WTC11 (cell line): ENCODE results near the gene PCGF2. TPM values are rescaled to one million over a fixed set of nuclear protein-coding genes. Genes with fewer than 3 reads are reported as not detected.

Source experiments
- ATAC-seq: fragments of 200-7000 bp; cut with Tn5 transposase; 2 replicates; pipeline ENCODE4 v1.10.0; 2021; ENCODE audit warnings: mild to moderate bottlenecking, moderate library complexity
- CTCF ChIA-PET: fragments of 300-600 bp; sonication (Branson Sonifier 250); formaldehyde crosslinking; loops from one replicate; lab custom pipeline; 2021; ENCODE audit warnings: antibody characterized with exemption; lab: Charles Lee
- POLR2A ChIA-PET: fragments of 350-600 bp; sonication (Branson Sonifier 250); formaldehyde crosslinking; loops from one replicate; lab custom pipeline; 2021; ENCODE audit warnings: antibody characterized with exemption; lab: Charles Lee
- DNase-seq: peaks from one replicate; pipeline ENCODE4 v3.0.0; 2021; ENCODE audit warnings: low spot score
- H3K27ac Mint-ChIP-seq: 2 replicates; pipeline ENCODE4 v1.8.0; 2021; ENCODE audit warnings: mixed read lengths
- H3K27me3 Mint-ChIP-seq: 2 replicates; pipeline ENCODE4 v1.8.0; 2021; ENCODE audit warnings: low read depth, mild to moderate bottlenecking, moderate library complexity, mixed read lengths
- H3K36me3 Mint-ChIP-seq: 2 replicates; pipeline ENCODE4 v1.8.0; 2021; ENCODE audit warnings: mixed read lengths
- H3K4me1 Mint-ChIP-seq: 2 replicates; pipeline ENCODE4 v1.8.0; 2022; ENCODE audit warnings: mixed read lengths
- H3K4me3 Mint-ChIP-seq: 2 replicates; pipeline ENCODE4 v1.8.0; 2021; ENCODE audit warnings: mild to moderate bottlenecking, moderate library complexity, mixed read lengths
- H3K9me3 Mint-ChIP-seq: 2 replicates; pipeline ENCODE4 v1.8.0; 2021; ENCODE audit warnings: mixed read lengths
- E2F1 ChIP-seq: sonication (generic); formaldehyde crosslinking; IDR thresholded peaks from 2 replicates; pipeline ENCODE4 v1.8.0; 2022; ENCODE audit warnings: mild to moderate bottlenecking, missing genetic modification reagents
- E2F4 ChIP-seq: sonication (generic); formaldehyde crosslinking; IDR thresholded peaks from 2 replicates; pipeline ENCODE4 v1.8.1; 2022; ENCODE audit warnings: low read depth, mild to moderate bottlenecking, moderate library complexity, missing genetic modification reagents, borderline replicate concordance
- FOXP4 ChIP-seq: sonication (generic); formaldehyde crosslinking; IDR thresholded peaks from 2 replicates; pipeline ENCODE4 v1.8.0; 2022; ENCODE audit warnings: mild to moderate bottlenecking, missing genetic modification reagents
- JAZF1 ChIP-seq: fragments of 250-450 bp; sonication (Bioruptor Pico); IDR thresholded peaks from 2 replicates; pipeline ENCODE4 v1.9.0; 2021; ENCODE audit warnings: moderate library complexity, mild to moderate bottlenecking, inconsistent platforms
- MLX ChIP-seq: sonication (generic); formaldehyde crosslinking; IDR thresholded peaks from 2 replicates; pipeline ENCODE4 v1.8.1; 2023; ENCODE audit warnings: mild to moderate bottlenecking, missing genetic modification reagents, moderate library complexity
- MYBL2 ChIP-seq: sonication (generic); formaldehyde crosslinking; IDR thresholded peaks from 2 replicates; pipeline ENCODE4 v1.8.1; 2023; ENCODE audit warnings: mild to moderate bottlenecking, moderate library complexity, missing genetic modification reagents
- NFE2L1 ChIP-seq: sonication (generic); formaldehyde crosslinking; IDR thresholded peaks from 2 replicates; pipeline ENCODE4 v1.8.1; 2023; ENCODE audit warnings: missing genetic modification reagents
- NR2C2 ChIP-seq: sonication (generic); formaldehyde crosslinking; IDR thresholded peaks from 2 replicates; pipeline ENCODE4 v1.8.0; 2022; ENCODE audit warnings: mild to moderate bottlenecking, missing genetic modification reagents
- OVOL2 ChIP-seq: fragments of 250-450 bp; sonication (Bioruptor Pico); IDR thresholded peaks from 2 replicates; pipeline ENCODE4 v1.9.0; 2021; ENCODE audit warnings: mild to moderate bottlenecking, borderline replicate concordance
- PREB ChIP-seq: sonication (generic); formaldehyde crosslinking; IDR thresholded peaks from 2 replicates; pipeline ENCODE4 v1.8.1; 2022; ENCODE audit warnings: mild to moderate bottlenecking, missing genetic modification reagents, moderate library complexity, borderline replicate concordance
- RELA ChIP-seq: sonication (generic); formaldehyde crosslinking; IDR thresholded peaks from 2 replicates; pipeline ENCODE4 v1.8.1; 2022; ENCODE audit warnings: missing genetic modification reagents, mild to moderate bottlenecking, borderline replicate concordance
- STAT6 ChIP-seq: sonication (generic); formaldehyde crosslinking; conservative IDR thresholded peaks from 2 replicates; pipeline ENCODE4 v1.8.1; 2023; ENCODE audit warnings: mild to moderate bottlenecking, low read depth, missing genetic modification reagents, moderate library complexity
- ZNF121 ChIP-seq: sonication (generic); formaldehyde crosslinking; IDR thresholded peaks from 2 replicates; pipeline ENCODE4 v1.8.0; 2023; ENCODE audit warnings: missing genetic modification reagents
- ZNF232 ChIP-seq: sonication (generic); formaldehyde crosslinking; IDR thresholded peaks from 2 replicates; pipeline ENCODE4 v1.8.0; 2022; ENCODE audit warnings: mild to moderate bottlenecking, missing genetic modification reagents
- ZNF281 ChIP-seq: sonication (generic); formaldehyde crosslinking; IDR thresholded peaks from 2 replicates; pipeline ENCODE4 v1.8.0; 2023; ENCODE audit warnings: mild to moderate bottlenecking, missing genetic modification reagents
- ZNF425 ChIP-seq: fragments of 250-450 bp; sonication (Bioruptor Pico); conservative IDR thresholded peaks from 2 replicates; pipeline ENCODE4 v1.9.0; 2021; ENCODE audit warnings: mild to moderate bottlenecking
- ZNF512 ChIP-seq: sonication (generic); formaldehyde crosslinking; IDR thresholded peaks from 2 replicates; pipeline ENCODE4 v1.8.1; 2022; ENCODE audit warnings: missing genetic modification reagents, borderline replicate concordance
- total RNA-seq: library from RNA; stranded (reverse); gene quantifications from 3 replicates; pipeline ENCODE4 v1.2.3, GENCODE V29; 2021

PCGF2 gene
- total RNA-seq, 1 experiment from 2014 or later: 104 TPM

GRCh38 chr17:38740806-38741205 is 7.3 kb downstream of the PCGF2 start (continued):
- no peak for TF ChIP-seq ZNF425 (CRISPR knock-in tag)
- no peak for TF ChIP-seq ZNF281 (CRISPR knock-in tag)
- no peak for TF ChIP-seq PREB
- TF ChIP-seq JAZF1 (CRISPR knock-in tag): no peak
- TF ChIP-seq MLX: no peak
- TF ChIP-seq E2F1 (CRISPR knock-in tag): no peak

- Mint-ChIP-seq H3K27ac (no peak overlapping the region), H3K4me1 (peaks cover 40% of the 10 kb centered on the region), H3K36me3 (peaks cover 30% of the 10 kb centered on the region), H3K27me3 (no peaks in the 10 kb centered on the region), H3K9me3 (no peaks in the 10 kb centered on the region)
- ChIA-PET CTCF (no interaction called here), POLR2A (interaction anchor here (0.6 kb wide), 1 partner anchor 74 kb away, joined by 3 read pairs; no protein-coding TSS in a partner anchor)
- TF ChIP-seq NFE2L1 (CRISPR knock-in tag) (no peak), MYBL2 (CRISPR knock-in tag) (no peak), E2F4 (CRISPR knock-in tag) (no peak)
- TF ChIP-seq, all 79 proteins: peak for 0
- DNase-seq: no peak
- ATAC-seq: no peak
- no peak overlapping the region for H3K4me3 Mint-ChIP-seq
These were observed 8.1 kb downstream of the PCGF2 start for GRCh38 chr17:38740044-38740443.

- Mint-ChIP-seq H3K4me3 (no peak overlapping the region), H3K4me1 (peaks cover 35% of the 10 kb centered on the region), H3K27ac (no peak overlapping the region), H3K36me3 (peaks cover 30% of the 10 kb centered on the region), H3K9me3 (no peaks in the 10 kb centered on the region), H3K27me3 (no peaks in the 10 kb centered on the region)
- ChIA-PET POLR2A (no interaction called here), CTCF (no interaction called here)
- DNase-seq: no peak
- no peak for ATAC-seq
- TF ChIP-seq RELA (CRISPR knock-in tag) (no peak), ZNF512 (no peak), FOXP4 (no peak), NR2C2 (CRISPR knock-in tag) (no peak), ZNF121 (CRISPR knock-in tag) (no peak), ZNF232 (CRISPR knock-in tag) (no peak), STAT6 (CRISPR knock-in tag) (no peak), OVOL2 (CRISPR knock-in tag) (no peak)
These were observed 8.8 kb downstream of the PCGF2 start for GRCh38 chr17:38739305-38739704.
